ENCODE data around the gene TRIM49.
"Not testable (repeated sequence)": the region's sequence is repeated elsewhere in the genome, so short reads cannot be mapped to it uniquely, and the experiment has no call there.

GRCh38 chr11:89826694-89827093 is 18.3 kb upstream of the TRIM49 start:
- not testable (repeated sequence) for TF ChIP-seq CTCF (IDR thresholded peaks at IDR 0.05 in 8 of 11, conservative IDR thresholded peaks at IDR 0.05 in 3 of 11); POLR2A (IDR thresholded peaks at IDR 0.05); POLR2AphosphoS5 (IDR thresholded peaks at IDR 0.05)

All from spleen (tissue), 7 donors.